Activated CD8-positive, alpha-beta memory T cell treated with anti-CD3 and anti-CD28 coated beads, Interleukin-2, amount 50 U/mL, for 1 hour (primary cell): ENCODE results near the gene LIM2.
A peak's percentile ranks its signal among the peaks of the same experiment; 100 is the strongest.

Source experiments
- DNase-seq: peaks from one replicate; pipeline ENCODE4 v3.0.0-alpha.2; 2020; ENCODE audit errors: extremely low read depth

LIM2 gene

DNA sequence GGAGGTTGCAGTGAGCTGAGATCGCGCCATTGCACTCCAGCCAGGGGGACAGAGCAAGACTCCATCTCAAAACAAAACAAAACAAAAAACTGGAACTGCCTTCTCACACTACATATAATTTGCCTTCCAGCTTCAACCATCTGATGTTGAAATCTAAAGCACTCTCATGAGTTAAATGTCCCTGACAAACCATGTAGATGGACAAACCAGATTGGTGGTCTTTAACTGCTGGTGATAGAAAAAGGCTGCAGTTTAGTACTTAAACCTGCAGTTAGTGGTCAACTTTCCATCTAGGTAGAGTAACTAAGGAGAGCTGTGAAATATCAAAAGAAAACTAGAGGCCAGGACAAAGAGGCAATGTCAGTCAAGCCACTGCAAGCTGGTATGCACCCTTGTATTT, 8.4 kb upstream of the LIM2 start:
- no peak for DNase-seq

DNA sequence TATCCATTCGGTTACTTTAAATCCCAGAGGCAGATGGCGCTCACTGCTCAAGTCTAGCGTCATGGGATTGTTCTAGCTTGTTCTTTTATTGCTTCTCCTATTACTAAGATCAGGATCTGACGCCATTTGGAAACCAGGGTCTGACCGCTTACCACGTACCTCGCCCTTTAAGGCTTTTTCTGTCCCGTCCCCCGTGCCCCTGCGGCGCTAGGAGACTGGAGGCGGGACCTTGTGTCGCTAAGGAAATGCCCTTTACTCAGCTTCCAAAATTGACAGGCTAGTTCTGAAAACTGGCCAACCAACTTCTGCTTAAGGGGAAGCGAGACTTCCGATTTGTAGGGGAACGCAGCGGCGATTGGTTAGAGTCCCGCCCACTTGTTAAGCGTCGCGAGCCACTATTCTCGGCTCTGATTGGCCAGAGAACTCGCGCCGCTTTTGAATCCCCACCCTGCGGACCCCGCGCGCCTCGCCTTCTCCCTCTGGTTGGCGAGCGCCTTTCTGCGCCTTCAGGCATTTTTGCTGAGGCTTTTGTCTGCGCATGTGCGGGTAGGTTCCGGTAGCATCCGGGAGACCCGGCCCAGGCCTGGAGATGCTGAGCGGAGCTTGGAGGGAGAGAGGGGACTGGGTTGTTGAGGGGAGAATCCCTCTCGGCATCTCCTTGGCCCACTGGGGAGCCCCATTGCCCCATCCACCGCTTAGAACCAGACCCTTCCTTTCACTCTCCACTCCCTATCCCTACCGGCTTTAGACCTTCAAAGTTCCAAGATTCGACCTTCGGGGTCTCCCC, 6.5 kb upstream of the LIM2 start:
- peak; percentile 72 for DNase-seq

- no peak for DNase-seq
Measured at GRCh38 chr19:51392701-51393100, 4.9 kb upstream of the LIM2 start.

DNA sequence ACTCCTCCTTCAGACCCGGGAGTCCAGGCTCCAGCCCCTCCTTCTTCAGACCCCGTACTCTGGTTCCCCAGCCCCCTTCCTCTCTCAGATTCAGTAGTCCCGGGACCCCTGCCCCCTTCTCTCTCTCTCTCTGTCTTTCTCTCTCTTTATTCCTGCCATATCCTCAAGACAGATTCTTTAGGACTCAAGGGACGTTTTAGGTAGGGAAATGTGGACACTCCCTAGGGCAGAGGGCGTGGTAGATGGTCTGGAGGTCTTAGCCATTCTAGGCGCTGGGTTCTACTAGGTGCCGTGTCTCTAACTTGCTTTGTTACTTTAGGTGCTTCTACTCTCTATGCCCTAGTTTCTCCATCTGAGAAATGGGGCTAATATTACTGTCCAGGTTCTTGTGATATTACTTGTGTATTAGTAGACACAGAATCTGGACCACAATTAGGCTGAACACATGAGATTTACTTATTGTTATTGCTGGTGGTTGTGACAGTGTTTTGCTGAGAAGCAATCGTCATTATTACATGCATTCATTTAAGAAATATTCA, 3.4 kb upstream of the LIM2 start:
- DNase-seq = no peak

DNA sequence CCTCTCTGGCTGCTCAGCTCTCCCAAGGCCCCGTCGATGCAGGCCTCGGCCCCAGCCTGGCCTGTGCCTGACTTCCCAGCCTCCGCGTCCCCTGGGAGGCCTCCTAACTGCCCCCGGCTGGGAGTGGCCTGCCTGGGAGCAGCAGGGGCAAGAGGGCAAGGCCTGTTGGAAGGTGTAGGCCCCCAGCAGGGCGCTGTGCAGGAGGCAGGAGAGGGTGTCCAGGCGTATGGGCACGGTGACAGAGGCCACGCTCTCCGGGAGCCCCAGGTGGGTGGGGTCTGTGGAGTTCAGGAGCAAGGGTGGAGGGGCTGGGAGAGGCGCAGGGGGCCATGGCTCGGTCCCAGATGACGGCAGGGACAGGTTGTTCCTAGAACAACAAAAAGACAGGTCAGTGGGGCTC, 1.4 kb upstream of the LIM2 start:
- no peak for DNase-seq

DNA sequence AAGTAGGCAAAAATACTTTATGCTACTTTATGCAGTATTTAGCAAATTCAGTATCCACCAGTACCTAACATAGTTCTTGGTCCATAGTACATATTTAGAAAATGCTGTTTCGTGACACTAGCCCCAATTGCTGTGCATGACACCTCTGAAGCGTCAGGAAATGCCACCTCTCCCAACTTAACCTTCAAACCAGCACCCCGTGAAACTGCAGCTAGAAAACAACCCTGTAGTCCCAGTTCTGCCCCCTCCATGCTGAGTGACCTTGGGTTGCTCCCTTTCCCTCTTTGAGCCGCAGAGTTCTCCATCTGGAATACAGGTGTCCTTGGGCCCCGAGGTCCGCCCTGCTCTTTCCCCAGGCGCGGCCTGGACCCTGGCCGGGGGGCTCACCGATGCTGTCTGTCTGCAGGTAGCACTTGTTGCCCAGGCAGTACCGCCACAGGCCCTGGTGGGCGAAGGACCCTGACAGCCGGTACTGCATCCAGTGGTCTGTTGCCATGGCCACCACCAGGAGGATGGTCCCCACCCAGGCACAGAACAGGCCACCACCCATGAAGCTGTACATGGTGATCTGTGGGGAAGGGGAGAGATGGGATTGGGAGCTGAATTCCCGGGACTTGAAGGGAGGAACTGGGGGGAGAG, 773 bp downstream of the LIM2 start:
- no peak for DNase-seq

DNA sequence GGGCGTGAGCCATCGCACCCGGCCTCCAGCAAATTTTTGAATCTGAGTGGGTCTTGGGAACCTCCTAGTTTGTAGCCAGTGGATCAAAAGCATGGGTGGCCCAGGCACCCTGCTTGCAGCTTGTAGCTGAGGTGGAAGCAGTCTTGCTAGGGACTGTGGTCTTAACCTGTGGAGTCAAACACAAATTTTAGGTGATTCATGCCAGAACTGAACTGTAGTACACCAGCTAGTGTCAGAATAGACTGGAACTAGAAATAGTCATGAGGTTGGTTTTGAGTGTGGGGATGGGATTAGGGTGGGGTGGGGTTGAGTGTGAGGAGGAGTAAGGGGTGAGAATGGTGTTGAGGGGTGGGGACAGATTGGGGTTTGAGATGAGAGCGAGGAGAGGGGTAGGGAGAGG, 5.8 kb downstream of the LIM2 start:
- no peak for DNase-seq

- DNase-seq = no peak
Measured at GRCh38 chr19:51380379-51380778, 7.4 kb downstream of the LIM2 start.

DNA sequence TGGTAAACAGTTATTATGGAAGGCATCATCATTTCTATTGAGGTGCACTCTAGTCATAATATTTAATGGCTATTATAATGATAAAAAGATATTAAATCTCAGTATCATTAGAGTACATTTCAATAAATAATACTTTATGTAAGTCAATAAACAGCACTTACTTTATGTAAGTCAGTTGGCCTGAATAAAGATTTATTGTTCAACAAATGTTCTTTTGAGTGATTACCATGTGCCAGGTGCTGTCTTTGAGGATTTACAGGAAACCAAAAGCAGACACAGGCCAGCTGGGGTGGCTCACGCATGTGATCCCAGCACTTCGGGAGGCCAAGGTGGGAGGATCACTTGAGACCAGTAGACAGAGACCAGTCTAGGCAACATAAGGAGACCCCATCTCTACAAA, 10.4 kb downstream of the LIM2 start:
- no peak for DNase-seq

- DNase-seq = no peak
Measured at GRCh38 chr19:51375504-51376221, 12.1 kb downstream of the LIM2 start.

DNA sequence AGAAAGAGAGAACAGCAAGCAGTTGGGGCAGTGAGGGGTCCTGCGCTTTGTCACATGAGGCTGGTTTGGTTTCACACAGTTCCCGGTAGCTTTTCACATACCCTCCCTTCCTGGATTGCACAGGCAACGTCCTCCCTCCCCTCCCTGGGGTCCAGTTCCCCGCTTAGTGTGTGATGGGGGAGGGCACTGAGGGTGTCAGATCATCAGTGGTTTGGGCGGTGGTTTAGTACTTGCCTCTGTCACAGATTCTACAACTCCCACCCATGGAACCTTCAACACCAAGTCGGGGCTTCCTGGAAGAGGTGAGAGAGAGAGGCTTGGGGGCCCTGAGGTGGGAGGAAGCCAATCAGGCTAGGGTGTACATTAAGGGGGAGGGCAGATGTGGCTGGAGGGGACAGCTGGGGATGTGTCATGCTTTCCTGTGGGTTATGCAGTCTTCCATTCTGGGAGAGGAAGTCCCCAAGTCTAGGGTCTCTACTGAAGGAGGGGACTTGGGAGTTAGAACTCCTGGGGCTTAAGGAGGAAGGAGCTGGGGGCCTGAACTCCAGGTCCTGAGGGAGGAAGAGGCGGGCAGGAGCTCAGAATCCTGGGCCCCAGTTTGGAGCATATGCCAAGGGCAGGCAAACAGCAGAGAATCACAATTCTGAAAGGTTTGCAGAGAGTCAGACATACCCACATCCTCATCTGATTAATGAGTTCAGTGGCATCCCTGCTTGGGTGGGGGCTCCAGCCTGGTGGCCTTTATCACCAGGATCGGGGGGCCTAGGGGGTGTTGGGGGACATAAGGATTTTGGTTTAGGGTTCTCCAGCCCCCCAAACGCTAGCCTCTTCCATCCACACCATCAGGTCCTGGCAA, 14.9 kb downstream of the LIM2 start, which contains the start of gene NKG7:
Gene NKG7, minus strand, starts transcription at position 6 of the 856 bp plus-strand sequence. CDS start 119 bp downstream, outside the sequence.
- DNase-seq = peak; percentile 62

GRCh38 chr19:51372021-51372648, 15.6 kb downstream of the LIM2 start:
- DNase-seq = no peak

GRCh38 chr19:51371186-51371690, 16.5 kb downstream of the LIM2 start:
- no peak for DNase-seq

- no peak for DNase-seq
Measured at GRCh38 chr19:51370230-51370629, 17.5 kb downstream of the LIM2 start.

DNA sequence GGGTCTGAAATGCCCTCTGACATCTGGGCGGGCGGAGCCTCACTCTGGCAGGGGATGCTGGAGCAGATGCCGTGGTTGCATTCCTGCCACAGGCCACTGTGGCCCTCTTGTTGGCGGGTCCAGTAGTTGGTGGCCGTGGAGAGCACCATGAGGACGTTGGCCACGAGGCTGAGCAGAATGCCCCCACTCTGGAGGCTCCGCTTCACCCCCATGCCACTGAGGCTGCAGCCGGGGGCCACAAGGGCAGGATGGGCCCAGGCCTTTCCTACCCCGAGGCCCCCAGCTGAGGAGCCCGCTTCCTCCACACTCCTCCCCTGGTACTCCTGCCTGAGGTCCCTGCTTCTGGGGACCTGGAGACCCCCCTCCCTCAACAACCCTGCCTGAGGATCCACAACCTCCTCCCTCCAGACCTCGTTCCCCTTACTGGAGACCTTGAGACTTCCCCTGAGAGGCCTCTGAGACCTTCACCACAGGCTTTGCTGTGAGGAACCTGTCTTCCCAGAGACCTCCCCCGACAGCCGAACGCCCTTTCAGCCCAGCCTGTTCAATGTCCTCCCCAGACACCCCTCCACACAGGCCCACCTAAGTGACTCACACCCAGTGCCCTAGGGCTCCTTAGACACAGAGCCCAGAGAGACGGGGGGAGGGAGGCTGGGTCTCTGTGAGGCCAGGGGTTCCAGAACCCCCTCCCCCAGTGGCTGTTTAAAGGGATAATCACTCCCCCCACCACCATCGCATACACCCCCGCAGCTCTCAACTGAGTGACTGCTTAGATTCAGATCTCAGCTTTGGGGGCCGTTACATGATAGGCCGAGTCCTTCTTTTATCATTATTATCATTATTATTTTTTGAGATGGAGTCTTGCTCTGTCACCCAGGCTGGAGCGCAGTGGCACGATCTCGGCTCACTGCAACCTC, 19.1 kb downstream of the LIM2 start, which contains the start of gene CLDND2:
Gene CLDND2, minus strand, starts transcription at position 638 of the 917 bp plus-strand sequence. Its CDS starts 426 bp downstream, at position 212.
- DNase-seq = no peak

DNA sequence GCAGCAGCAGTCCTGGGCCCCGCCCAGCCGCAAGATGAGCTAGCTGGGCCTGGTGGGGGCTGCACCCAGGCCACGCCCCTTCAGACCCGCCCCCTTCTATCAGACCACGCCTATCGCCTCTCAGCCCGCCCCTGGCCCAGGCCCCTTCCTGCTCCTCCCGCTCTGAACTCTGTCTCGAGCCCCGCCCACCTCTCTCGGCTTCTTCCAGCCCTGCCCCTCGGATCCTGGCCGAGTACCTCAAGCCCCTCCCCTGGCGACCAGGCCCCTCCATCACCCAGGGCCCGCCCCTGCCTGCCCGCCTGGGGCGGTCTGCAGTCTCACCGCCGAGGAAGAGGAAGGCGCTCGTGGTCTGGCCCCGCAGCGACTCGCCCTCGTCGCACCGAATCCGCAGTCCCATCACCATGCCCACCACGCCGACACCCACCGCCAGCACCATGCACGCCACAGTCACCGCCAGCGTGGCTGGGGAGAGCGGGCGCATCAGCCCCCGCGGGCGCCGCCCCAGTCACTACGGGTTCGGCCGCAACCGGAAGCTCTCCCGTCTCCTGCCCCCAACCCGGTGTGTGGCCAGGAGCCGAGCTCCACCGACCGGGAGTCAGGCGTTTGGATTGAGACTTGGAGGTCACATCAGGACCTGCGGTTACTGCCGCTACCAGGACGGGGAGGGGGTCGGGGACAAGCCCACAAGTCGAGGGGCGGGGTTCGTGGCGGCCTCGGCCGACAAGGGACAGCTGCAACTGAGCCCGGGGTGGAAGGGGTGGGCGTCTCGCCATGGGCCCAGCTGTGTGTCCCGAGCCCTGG, 20.0 kb downstream of the LIM2 start:
- peak; percentile 84 for DNase-seq

DNA sequence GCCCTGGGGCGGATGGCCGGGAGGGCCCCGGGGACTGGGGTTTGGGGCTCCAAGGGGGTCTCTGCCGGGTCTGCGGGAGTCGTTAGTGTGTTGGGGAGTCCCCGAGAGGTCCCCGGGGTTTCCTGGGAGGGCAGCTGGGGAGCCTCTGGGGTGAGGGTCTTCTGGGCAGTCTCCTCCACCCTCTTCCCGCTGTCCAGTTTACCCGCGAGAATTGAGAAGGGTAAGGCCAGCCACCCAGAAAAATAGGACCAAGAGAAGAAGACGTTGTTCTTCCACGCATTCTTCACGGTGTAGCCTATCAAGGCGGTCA, 20.6 kb downstream of the LIM2 start:
- no peak for DNase-seq

GRCh38 chr19:51366389-51367254, 21.2 kb downstream of the LIM2 start:
- DNase-seq = peak; percentile 86
